ENCODE measurements around the gene KCNMB4.

DNA sequence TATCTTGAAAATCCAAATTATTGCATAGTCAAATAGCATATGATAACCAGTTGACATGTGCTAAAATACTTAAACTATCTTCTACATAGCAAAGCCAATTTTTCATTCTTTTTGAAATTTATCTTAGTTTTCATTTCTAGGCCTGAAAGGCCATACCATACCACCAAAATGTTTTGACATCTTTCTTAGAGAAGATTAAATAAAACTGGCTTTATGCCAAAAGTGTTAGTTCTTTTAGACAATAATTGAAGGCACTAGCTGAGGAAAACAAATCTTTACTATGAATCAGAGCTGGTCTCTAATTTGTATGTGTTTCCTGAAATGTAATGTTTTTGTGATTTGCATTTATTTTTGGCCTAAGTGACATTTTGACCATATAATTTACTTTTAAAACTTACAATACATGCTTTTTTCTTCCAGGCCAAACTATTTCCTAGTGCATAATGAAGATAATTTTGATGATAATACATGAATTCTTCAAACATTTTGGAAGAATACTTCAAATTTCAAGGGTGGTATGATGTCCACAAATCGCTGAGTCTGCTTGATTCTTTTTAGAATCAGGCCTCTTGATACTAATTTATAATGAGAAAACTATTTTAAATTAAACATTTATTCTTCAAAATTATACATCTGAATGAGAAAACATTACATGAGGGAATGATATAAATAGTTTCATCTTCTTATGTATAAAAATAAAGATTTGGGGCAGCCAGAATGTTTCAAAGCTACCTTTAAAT lies 6.5 kb upstream of the KCNMB4 start:
- TF ChIP-seq JUND (IDR thresholded peaks at IDR 0.05) (no peak), YY1 (IDR thresholded peaks at IDR 0.05) (no peak), RAD21 (IDR thresholded peaks at IDR 0.05) (no peak), ZBTB33 (IDR thresholded peaks at IDR 0.05) (no peak), TAF1 (conservative IDR thresholded peaks at IDR 0.05) (no peak), SP1 (IDR thresholded peaks at IDR 0.05) (no peak), GABPA (IDR thresholded peaks at IDR 0.05 in 1 of 2, conservative IDR thresholded peaks at IDR 0.05 in 1 of 2) (no peak), EGR1 (IDR thresholded peaks at IDR 0.05; ENCODE audit: low read depth in 2 of 2) (no peak)
- TF ChIP-seq, protein P1, sequence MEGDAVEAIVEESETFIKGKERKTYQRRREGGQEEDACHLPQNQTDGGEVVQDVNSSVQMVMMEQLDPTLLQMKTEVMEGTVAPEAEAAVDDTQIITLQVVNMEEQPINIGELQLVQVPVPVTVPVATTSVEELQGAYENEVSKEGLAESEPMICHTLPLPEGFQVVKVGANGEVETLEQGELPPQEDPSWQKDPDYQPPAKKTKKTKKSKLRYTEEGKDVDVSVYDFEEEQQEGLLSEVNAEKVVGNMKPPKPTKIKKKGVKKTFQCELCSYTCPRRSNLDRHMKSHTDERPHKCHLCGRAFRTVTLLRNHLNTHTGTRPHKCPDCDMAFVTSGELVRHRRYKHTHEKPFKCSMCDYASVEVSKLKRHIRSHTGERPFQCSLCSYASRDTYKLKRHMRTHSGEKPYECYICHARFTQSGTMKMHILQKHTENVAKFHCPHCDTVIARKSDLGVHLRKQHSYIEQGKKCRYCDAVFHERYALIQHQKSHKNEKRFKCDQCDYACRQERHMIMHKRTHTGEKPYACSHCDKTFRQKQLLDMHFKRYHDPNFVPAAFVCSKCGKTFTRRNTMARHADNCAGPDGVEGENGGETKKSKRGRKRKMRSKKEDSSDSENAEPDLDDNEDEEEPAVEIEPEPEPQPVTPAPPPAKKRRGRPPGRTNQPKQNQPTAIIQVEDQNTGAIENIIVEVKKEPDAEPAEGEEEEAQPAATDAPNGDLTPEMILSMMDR (IDR thresholded peaks at IDR 0.05; ENCODE audit: low read depth, low read length, missing input control) = no peak
- TF ChIP-seq, protein P2, sequence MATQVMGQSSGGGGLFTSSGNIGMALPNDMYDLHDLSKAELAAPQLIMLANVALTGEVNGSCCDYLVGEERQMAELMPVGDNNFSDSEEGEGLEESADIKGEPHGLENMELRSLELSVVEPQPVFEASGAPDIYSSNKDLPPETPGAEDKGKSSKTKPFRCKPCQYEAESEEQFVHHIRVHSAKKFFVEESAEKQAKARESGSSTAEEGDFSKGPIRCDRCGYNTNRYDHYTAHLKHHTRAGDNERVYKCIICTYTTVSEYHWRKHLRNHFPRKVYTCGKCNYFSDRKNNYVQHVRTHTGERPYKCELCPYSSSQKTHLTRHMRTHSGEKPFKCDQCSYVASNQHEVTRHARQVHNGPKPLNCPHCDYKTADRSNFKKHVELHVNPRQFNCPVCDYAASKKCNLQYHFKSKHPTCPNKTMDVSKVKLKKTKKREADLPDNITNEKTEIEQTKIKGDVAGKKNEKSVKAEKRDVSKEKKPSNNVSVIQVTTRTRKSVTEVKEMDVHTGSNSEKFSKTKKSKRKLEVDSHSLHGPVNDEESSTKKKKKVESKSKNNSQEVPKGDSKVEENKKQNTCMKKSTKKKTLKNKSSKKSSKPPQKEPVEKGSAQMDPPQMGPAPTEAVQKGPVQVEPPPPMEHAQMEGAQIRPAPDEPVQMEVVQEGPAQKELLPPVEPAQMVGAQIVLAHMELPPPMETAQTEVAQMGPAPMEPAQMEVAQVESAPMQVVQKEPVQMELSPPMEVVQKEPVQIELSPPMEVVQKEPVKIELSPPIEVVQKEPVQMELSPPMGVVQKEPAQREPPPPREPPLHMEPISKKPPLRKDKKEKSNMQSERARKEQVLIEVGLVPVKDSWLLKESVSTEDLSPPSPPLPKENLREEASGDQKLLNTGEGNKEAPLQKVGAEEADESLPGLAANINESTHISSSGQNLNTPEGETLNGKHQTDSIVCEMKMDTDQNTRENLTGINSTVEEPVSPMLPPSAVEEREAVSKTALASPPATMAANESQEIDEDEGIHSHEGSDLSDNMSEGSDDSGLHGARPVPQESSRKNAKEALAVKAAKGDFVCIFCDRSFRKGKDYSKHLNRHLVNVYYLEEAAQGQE (IDR thresholded peaks at IDR 0.05) = no peak
- TF ChIP-seq, protein P3, sequence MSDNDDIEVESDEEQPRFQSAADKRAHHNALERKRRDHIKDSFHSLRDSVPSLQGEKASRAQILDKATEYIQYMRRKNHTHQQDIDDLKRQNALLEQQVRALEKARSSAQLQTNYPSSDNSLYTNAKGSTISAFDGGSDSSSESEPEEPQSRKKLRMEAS (IDR thresholded peaks at IDR 0.05) = no peak
- TF ChIP-seq, protein P4, sequence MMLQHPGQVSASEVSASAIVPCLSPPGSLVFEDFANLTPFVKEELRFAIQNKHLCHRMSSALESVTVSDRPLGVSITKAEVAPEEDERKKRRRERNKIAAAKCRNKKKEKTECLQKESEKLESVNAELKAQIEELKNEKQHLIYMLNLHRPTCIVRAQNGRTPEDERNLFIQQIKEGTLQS (IDR thresholded peaks at IDR 0.05) = no peak
